ENCODE results near the gene ROM1.
"Not testable (repeated sequence)": the region's sequence is repeated elsewhere in the genome, so short reads cannot be mapped to it uniquely, and the experiment has no call there.

The ROM1 gene

GRCh38 chr11:62611705-62612365 lies 1.2 kb upstream of the ROM1 start:
- TF ChIP-seq POLR2A (IDR thresholded peaks at IDR 0.05; ENCODE audit: extremely low read depth, insufficient read length) (peak; percentile 21), MYC (IDR thresholded peaks at IDR 0.05; ENCODE audit: low read depth, low read length) (no peak), MAX (IDR thresholded peaks at IDR 0.05; ENCODE audit: low read depth, low read length) (peak; percentile 24; the same call in 1 of the 2 replicates), CTCF (IDR thresholded peaks at IDR 0.05; ENCODE audit: low read depth, low read length) (no peak)
- peak; percentile 76 for DNase-seq (ENCODE audit: low read depth)
- peak overlapping the region; percentile 85 for H3K4me3 ChIP-seq (ENCODE audit: low read depth, low read length)

DNA sequence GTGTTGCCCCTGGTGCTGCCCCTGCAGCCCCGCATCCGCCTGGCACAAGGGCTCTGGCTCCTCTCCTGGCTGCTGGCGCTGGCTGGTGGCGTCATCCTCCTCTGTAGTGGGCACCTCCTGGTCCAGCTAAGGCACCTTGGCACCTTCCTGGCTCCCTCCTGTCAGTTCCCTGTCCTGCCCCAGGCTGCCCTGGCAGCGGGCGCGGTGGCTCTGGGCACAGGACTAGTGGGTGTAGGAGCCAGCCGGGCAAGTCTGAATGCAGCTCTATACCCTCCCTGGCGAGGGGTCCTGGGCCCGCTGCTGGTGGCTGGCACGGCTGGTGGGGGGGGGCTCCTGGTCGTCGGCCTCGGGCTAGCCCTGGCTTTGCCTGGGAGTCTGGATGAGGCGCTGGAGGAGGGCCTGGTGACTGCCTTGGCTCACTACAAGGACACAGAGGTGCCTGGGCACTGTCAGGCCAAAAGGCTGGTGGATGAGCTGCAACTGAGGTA lies 278 bp downstream of the ROM1 start:
- TF ChIP-seq CTCF (IDR thresholded peaks at IDR 0.05; ENCODE audit: low read depth, low read length) (no peak), POLR2A (IDR thresholded peaks at IDR 0.05; ENCODE audit: extremely low read depth, insufficient read length) (no peak), MAX (IDR thresholded peaks at IDR 0.05; ENCODE audit: low read depth, low read length) (no peak), MYC (IDR thresholded peaks at IDR 0.05; ENCODE audit: low read depth, low read length) (no peak)
- no peak for DNase-seq (ENCODE audit: low read depth)
- H3K4me3 ChIP-seq (ENCODE audit: low read depth, low read length): no peak overlapping the region

- H3K4me3 ChIP-seq (ENCODE audit: low read depth, low read length): no peak overlapping the region
- no peak for DNase-seq (ENCODE audit: low read depth)
- TF ChIP-seq MAX (IDR thresholded peaks at IDR 0.05; ENCODE audit: low read depth, low read length) (no peak), MYC (IDR thresholded peaks at IDR 0.05; ENCODE audit: low read depth, low read length) (no peak), CTCF (IDR thresholded peaks at IDR 0.05; ENCODE audit: low read depth, low read length) (no peak), POLR2A (IDR thresholded peaks at IDR 0.05; ENCODE audit: extremely low read depth, insufficient read length) (no peak)
Measured at GRCh38 chr11:62614275-62614674, 1.2 kb downstream of the ROM1 start.

DNA sequence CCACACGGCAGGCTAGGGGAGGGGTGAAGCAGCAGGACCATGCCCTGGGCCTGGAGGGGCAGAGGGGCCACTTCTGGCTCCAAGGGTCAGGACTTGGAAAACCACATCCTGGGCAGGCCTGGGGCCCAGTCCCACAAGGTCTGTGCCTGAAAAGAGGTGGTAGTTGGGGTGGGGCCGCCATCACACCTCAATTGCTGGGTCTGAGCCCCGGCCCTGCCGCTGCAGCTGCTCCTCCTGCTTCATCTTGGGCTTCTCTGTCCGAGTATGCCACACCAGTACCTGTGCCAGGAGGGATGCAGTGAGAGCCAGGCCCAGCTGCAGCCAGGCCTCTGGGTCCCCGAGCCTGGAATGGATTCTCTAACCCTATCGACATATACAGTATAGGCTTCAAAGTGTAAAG lies 2.5 kb downstream of the ROM1 start:
- no peak for DNase-seq (ENCODE audit: low read depth)
- no peak overlapping the region for H3K4me3 ChIP-seq (ENCODE audit: low read depth, low read length)
- TF ChIP-seq CTCF (IDR thresholded peaks at IDR 0.05; ENCODE audit: low read depth, low read length) (no peak), POLR2A (IDR thresholded peaks at IDR 0.05; ENCODE audit: extremely low read depth, insufficient read length) (no peak), MYC (IDR thresholded peaks at IDR 0.05; ENCODE audit: low read depth, low read length) (no peak), MAX (IDR thresholded peaks at IDR 0.05; ENCODE audit: low read depth, low read length) (no peak)

DNA sequence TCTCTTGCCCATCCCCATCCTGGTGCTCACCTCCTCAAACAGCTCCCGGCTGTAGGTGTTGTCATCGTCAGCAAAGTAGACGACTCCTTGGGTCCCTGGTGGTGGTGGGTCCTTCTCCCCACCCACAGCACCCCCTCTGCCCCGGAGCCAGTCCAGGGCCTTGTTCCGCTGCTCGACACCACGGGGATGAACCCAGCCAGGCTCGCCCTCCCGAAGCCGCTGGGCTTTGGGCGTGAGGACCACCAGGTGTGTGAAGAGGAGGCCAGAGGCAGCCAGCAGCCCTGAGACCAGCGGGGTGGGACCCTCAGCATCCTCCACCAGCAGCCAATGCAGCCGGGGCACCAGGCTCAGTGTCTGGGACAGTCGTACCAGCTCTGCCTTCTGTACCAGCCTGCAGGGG lies 3.9 kb downstream of the ROM1 start:
- H3K4me3 ChIP-seq (ENCODE audit: low read depth, low read length); DNase-seq (ENCODE audit: low read depth): not testable (repeated sequence)

DNA sequence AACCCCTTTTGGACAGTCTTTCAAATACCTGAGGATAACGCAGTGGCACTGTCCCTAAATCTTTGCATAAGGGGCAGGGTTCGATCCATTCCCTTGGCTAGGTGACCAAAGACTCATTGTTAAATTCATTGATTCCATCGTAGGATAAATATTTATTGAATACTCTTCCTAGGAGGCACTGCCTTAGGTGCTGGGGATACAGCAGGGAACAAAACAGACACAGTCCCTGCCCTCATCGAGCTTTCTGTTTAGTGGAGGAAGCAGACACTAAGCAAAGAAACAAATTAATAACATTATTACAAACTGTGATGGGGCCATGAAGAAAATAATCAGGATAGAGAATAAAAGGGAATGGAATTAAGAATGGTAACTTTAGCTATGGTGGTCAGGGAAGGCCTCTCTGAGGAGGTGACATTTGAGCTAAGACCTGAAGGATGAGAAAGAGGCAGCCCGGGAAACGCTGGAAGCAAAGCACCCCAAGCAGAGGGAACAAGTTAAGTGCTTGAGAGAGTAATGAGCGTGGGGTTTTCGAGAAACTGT lies 8.0 kb downstream of the ROM1 start:
- DNase-seq (ENCODE audit: low read depth): no peak
- TF ChIP-seq POLR2A (IDR thresholded peaks at IDR 0.05; ENCODE audit: extremely low read depth, insufficient read length): no peak
- no peak for TF ChIP-seq CTCF (IDR thresholded peaks at IDR 0.05; ENCODE audit: low read depth, low read length)
- no peak for TF ChIP-seq MYC (IDR thresholded peaks at IDR 0.05; ENCODE audit: low read depth, low read length)
- TF ChIP-seq MAX (IDR thresholded peaks at IDR 0.05; ENCODE audit: low read depth, low read length): no peak

More for the DNA sequence above, 8.0 kb downstream of the ROM1 start:
- H3K4me3 ChIP-seq (ENCODE audit: low read depth, low read length): peak overlapping the region; percentile 98

All from NB4 (cell line).